Activated CD8-positive, alpha-beta T cell treated with anti-CD3 and anti-CD28 coated beads for 36 hours (primary cell): ENCODE data around the gene SSMEM1. TPM values are rescaled to one million over a fixed set of nuclear protein-coding genes. Genes with fewer than 3 reads are reported as not detected.

Experiments
- ATAC-seq: fragments of 200-7000 bp; cut with Tn5 transposase; one replicate; pipeline ENCODE4 v1.10.0; 2021; ENCODE audit warnings: mild to moderate bottlenecking, moderate library complexity
- CTCF ChIA-PET: fragments of 350-600 bp; sonication (Branson Sonifier 250); formaldehyde crosslinking; loops from one replicate; lab custom pipeline; 2021; ENCODE audit warnings: antibody characterized with exemption; lab: Charles Lee
- POLR2A ChIA-PET: fragments of 350-600 bp; sonication (Branson Sonifier 250); formaldehyde crosslinking; loops from one replicate; lab custom pipeline; 2021; ENCODE audit warnings: antibody characterized with exemption; lab: Charles Lee
- DNase-seq: peaks from one replicate; pipeline ENCODE4 v3.0.0-alpha.2; 2020
- H3K27ac Mint-ChIP-seq: one replicate; pipeline ENCODE4 v1.8.0; 2021; ENCODE audit warnings: mild to moderate bottlenecking, mixed read lengths
- H3K27me3 Mint-ChIP-seq: one replicate; pipeline ENCODE4 v1.8.0; 2021; ENCODE audit warnings: mixed read lengths
- H3K36me3 Mint-ChIP-seq: one replicate; pipeline ENCODE4 v1.8.0; 2021; ENCODE audit warnings: low read depth, mixed read lengths
- H3K4me1 Mint-ChIP-seq: one replicate; pipeline ENCODE4 v1.8.0; 2021; ENCODE audit warnings: low read depth, mixed read lengths
- H3K4me3 Mint-ChIP-seq: one replicate; pipeline ENCODE4 v1.8.0; 2021; ENCODE audit warnings: mild to moderate bottlenecking, moderate library complexity, mixed read lengths
- H3K9me3 Mint-ChIP-seq: one replicate; pipeline ENCODE4 v1.8.0; 2021; ENCODE audit warnings: mixed read lengths
- intact Hi-C: fragments of 100-400 bp; cut with micrococcal nuclease; formaldehyde crosslinking; loops from one replicate; pipeline ENCODE4 v1.10.0; 2022
- total RNA-seq, 2 experiments: library from RNA; stranded (reverse); gene quantifications; one replicate each; pipeline ENCODE4 v1.2.3, GENCODE V29; 2021
- TF ChIP-seq, protein P1 (sequence below): fragments of 200-600 bp; IDR thresholded peaks from one replicate; pipeline ENCODE4 v1.8.0; 2022; ENCODE audit warnings: antibody characterized with exemption, mild to moderate bottlenecking

The SSMEM1 gene, protein sequence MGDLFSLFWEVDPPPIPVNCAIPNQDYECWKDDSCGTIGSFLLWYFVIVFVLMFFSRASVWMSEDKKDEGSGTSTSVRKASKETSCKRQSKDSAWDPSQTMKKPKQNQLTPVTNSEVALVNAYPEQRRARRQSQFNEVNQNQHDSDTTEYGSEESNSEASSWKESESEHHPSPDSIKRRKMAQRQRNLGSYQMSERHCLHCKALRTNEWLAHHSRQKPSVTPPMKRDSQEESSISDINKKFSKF
- total RNA-seq, result not detected

DNA sequence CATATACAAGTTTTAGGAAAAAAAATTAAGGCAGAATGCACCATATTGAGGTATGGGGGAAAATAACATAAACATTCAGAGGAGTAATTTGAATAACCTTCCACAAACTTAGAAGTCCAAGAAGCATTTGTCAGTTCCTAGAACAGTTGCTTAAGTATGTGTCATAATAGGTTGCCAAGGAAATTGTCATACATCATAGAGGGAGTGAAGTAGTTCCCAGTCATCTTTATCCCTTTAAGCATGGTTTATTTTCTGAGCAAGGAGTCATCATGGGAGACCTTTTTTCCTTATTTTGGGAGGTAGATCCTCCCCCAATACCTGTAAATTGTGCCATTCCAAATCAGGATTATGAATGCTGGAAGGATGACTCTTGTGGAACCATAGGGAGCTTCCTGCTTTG lies at the start of gene SSMEM1:
Gene SSMEM1, plus strand, starts transcription at position 219 of the 400 bp plus-strand sequence. Its CDS starts 51 bp downstream, at position 270.
- peaks cover 13% of the 10 kb centered on the region for H3K36me3 Mint-ChIP-seq
- no peaks in the 10 kb centered on the region for H3K9me3 Mint-ChIP-seq
- ChIA-PET CTCF (no interaction called here), POLR2A (no interaction called here)
- no peak within 1 kb of the TSS for H3K27ac Mint-ChIP-seq
- no peak for DNase-seq
- H3K27me3 Mint-ChIP-seq, result peaks cover 4% of the 10 kb centered on the region
- peaks cover 18% of the 10 kb centered on the region for H3K4me1 Mint-ChIP-seq
- H3K4me3 Mint-ChIP-seq, result no peak within 1 kb of the TSS
- intact Hi-C loops, result loop anchor here (10.0 kb wide), 1 partner anchor 133 kb away; the partner anchor contains the start of gene KLHDC10
- ATAC-seq, result no peak
- TF ChIP-seq, protein P1, sequence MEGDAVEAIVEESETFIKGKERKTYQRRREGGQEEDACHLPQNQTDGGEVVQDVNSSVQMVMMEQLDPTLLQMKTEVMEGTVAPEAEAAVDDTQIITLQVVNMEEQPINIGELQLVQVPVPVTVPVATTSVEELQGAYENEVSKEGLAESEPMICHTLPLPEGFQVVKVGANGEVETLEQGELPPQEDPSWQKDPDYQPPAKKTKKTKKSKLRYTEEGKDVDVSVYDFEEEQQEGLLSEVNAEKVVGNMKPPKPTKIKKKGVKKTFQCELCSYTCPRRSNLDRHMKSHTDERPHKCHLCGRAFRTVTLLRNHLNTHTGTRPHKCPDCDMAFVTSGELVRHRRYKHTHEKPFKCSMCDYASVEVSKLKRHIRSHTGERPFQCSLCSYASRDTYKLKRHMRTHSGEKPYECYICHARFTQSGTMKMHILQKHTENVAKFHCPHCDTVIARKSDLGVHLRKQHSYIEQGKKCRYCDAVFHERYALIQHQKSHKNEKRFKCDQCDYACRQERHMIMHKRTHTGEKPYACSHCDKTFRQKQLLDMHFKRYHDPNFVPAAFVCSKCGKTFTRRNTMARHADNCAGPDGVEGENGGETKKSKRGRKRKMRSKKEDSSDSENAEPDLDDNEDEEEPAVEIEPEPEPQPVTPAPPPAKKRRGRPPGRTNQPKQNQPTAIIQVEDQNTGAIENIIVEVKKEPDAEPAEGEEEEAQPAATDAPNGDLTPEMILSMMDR, result no peak

DNA sequence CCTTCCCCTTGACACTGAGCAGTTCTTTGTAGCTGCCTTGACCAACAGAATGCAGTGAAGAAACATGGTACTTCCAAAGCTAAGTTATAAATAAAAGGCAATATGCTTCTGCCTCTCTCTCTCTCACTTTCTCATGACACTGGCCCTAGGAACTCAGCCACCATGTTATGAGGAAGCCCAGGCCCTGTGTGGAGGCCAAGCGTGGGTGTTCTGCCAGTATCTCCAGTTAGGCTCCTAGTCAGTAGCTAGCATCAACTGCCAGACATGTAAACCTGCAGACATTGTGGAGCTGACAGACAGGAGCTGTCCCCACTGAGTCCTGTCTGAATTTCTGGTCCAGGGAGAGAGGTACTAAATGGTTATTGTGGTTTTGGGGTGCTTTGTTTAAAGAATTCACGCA lies 47.6 kb upstream of the SSMEM1 start:
- ChIA-PET CTCF (no interaction called here), POLR2A (no interaction called here)
- Mint-ChIP-seq H3K36me3 (peaks cover 61% of the 10 kb centered on the region), H3K4me1 (no peaks in the 10 kb centered on the region), H3K27ac (no peak overlapping the region), H3K27me3 (peaks cover 4% of the 10 kb centered on the region), H3K4me3 (no peak overlapping the region), H3K9me3 (peaks cover 11% of the 10 kb centered on the region)
- intact Hi-C loops, result no loop called here
- DNase-seq (no peak), ATAC-seq (no peak)
- TF ChIP-seq, protein P1, result no peak

DNA sequence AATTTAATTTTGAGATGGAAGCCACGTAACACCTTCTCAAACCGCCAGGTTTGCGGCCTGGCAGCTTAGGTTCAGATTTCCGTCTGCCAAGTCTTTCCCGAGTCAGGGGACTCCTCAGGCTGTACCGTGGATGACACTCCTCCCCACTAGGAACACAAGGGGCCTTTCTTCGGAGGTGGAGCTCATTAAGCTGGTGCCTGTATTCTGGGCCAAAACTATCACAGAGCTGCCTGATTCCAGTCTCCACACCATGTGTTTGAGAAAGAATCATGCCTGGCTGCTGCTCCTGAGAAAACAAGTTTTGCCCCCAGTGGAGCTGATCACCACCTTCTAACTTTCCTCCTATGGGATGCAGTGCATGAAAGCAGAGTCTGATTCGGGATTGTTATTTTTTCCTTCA lies 47.2 kb upstream of the SSMEM1 start:
- Mint-ChIP-seq H3K4me3 (no peak overlapping the region), H3K4me1 (no peaks in the 10 kb centered on the region), H3K9me3 (peaks cover 11% of the 10 kb centered on the region), H3K27me3 (peaks cover 4% of the 10 kb centered on the region), H3K27ac (no peak overlapping the region), H3K36me3 (peaks cover 61% of the 10 kb centered on the region)
- DNase-seq, result no peak
- intact Hi-C loops, result no loop called here
- no peak for ATAC-seq
- CTCF ChIA-PET, result no interaction called here
- TF ChIP-seq, protein P1, result no peak
- POLR2A ChIA-PET, result no interaction called here

DNA sequence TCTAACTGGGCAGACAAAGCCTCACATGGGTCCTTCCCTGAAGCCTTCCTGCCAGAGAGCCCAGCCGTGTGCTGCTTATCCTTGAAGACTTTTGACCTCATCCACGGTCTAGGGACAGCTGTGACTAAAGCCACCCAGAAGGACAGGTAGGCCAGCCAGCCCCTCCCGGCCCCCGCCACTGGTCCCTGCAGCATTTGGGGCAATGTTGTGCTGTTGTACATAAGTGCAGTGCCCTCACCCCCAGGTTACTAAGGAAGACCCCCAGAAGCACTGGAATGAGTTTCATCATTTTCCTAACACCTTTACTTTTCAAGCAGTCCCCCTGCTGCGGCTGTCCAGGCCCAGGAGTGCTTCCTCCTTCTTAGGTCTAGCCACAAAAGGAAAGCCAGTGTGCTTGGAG lies 45.5 kb upstream of the SSMEM1 start:
- DNase-seq (no peak), ATAC-seq (no peak)
- TF ChIP-seq, protein P1, result no peak
- CTCF ChIA-PET, result no interaction called here
- H3K27ac Mint-ChIP-seq, result no peak overlapping the region
- H3K36me3 Mint-ChIP-seq, result peaks cover 66% of the 10 kb centered on the region
- H3K9me3 Mint-ChIP-seq, result peaks cover 9% of the 10 kb centered on the region
- peaks cover 1% of the 10 kb centered on the region for H3K27me3 Mint-ChIP-seq
- POLR2A ChIA-PET, result interaction anchor here (1.1 kb wide), 1 partner anchor 25 kb away, joined by 3 read pairs; no protein-coding TSS in a partner anchor
- intact Hi-C loops, result no loop called here
- no peaks in the 10 kb centered on the region for H3K4me1 Mint-ChIP-seq
- no peak overlapping the region for H3K4me3 Mint-ChIP-seq

DNA sequence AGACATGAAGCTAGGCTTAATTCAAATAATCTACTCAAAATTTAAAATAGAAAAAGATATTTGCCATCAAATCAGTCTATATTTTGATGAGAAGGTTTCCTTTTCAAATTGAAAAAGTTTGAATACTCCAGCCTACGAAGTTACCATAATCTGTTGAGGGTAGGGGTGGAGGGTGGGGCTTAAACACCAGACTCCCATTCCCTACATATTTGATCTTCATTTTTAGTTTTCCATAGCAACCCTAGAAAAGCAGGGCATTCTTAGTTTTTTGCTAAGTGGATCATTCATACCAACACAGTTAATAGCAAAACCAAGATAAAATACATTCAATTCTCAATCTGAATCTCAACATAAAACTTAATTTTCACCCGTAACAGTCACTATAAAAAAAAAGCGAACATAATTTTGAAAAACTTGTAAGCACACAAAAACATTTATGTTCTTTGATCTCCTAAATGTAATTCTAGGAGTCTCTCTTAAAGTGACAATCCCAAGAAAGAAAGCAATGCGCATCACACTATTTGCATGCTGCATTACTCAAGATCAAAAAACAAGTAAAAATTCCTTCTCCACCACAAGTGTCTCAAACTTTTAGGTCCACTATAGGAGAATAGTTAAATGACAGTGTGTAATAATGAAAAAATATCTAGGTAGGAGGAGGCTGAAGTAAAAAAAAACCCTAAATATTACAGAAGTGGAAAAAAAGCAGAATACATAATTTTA lies 33.3 kb upstream of the SSMEM1 start:
- H3K4me1 Mint-ChIP-seq, result no peaks in the 10 kb centered on the region
- TF ChIP-seq, protein P1, result no peak
- POLR2A ChIA-PET, result no interaction called here
- no peak overlapping the region for H3K27ac Mint-ChIP-seq
- no peak for DNase-seq
- CTCF ChIA-PET, result interaction anchor here (1.2 kb wide), 1 partner anchor 12 kb away, joined by 3 read pairs; no protein-coding TSS in a partner anchor
- no peak for ATAC-seq
- no peaks in the 10 kb centered on the region for H3K27me3 Mint-ChIP-seq
- peaks cover 43% of the 10 kb centered on the region for H3K36me3 Mint-ChIP-seq
- H3K9me3 Mint-ChIP-seq, result no peaks in the 10 kb centered on the region
- intact Hi-C loops, result no loop called here
- H3K4me3 Mint-ChIP-seq, result no peak overlapping the region
